MCF 10A (cell line): ENCODE data around the gene ASPHD2. TPM values are rescaled to one million over a fixed set of nuclear protein-coding genes. Genes with fewer than 3 reads are reported as not detected.

Source experiments
- BruUV-seq: library from RNA; stranded (reverse); fragments of 400-500 nt; replicated peaks from 2 replicates; lab custom pipeline; 2021; lab: Mats Ljungman, UMichigan
- CTCF ChIA-PET: fragments of 300-600 bp; sonication (Branson Sonifier 250); formaldehyde crosslinking; extraction: SDS; loops from one replicate; lab custom pipeline; 2021; ENCODE audit warnings: antibody characterized with exemption, inconsistent platforms; lab: Yijun Ruan, JAX
- POLR2A ChIA-PET: fragments of 300-600, 350-650 bp; sonication (Branson Sonifier 250); formaldehyde crosslinking; extraction: SDS; loops from one replicate; lab custom pipeline; 2020; ENCODE audit warnings: antibody characterized with exemption, inconsistent platforms; lab: Yijun Ruan, JAX
- DNase-seq: peaks from one replicate; pipeline ENCODE4 v3.0.0-alpha.2; 2018; ENCODE audit not compliant: unreplicated experiment
- H3K27ac Mint-ChIP-seq: one replicate; pipeline ENCODE4 v1.8.0; 2022; ENCODE audit warnings: mild to moderate bottlenecking, low read depth, mixed read lengths; ENCODE audit not compliant: unreplicated experiment
- H3K27me3 Mint-ChIP-seq: one replicate; pipeline ENCODE4 v1.8.0; 2022; ENCODE audit warnings: mixed read lengths; ENCODE audit not compliant: insufficient read depth, unreplicated experiment
- H3K36me3 Mint-ChIP-seq: one replicate; pipeline ENCODE4 v1.8.0; 2022; ENCODE audit warnings: mild to moderate bottlenecking, moderate library complexity, mixed read lengths; ENCODE audit not compliant: insufficient read depth, unreplicated experiment
- H3K4me1 Mint-ChIP-seq: one replicate; pipeline ENCODE4 v1.8.0; 2022; ENCODE audit warnings: mixed read lengths; ENCODE audit not compliant: insufficient read depth, unreplicated experiment
- H3K4me3 Mint-ChIP-seq: one replicate; pipeline ENCODE4 v1.8.0; 2022; ENCODE audit warnings: mild to moderate bottlenecking, moderate library complexity, mixed read lengths; ENCODE audit not compliant: unreplicated experiment
- H3K9me3 Mint-ChIP-seq: one replicate; pipeline ENCODE4 v1.8.0; 2022; ENCODE audit warnings: mixed read lengths; ENCODE audit not compliant: unreplicated experiment
- CTCF ChIP-seq: fragments of 200-600 bp; IDR thresholded peaks from one replicate; pipeline ENCODE4 v1.8.0; 2022; ENCODE audit warnings: antibody characterized with exemption, mild to moderate bottlenecking; ENCODE audit not compliant: unreplicated experiment
- intact Hi-C: fragments of 100-400 bp; cut with micrococcal nuclease; formaldehyde crosslinking; loops from 2 replicates; pipeline ENCODE4 v1.14.1; 2022
- total RNA-seq: library from RNA; stranded (reverse); gene quantifications from 2 replicates; pipeline ENCODE4 v1.2.3, GENCODE V29; 2022

Gene ASPHD2
- total RNA-seq, 1 experiment from 2014 or later: 4.8 TPM

- H3K27ac Mint-ChIP-seq: no peak overlapping the region
- no TSS peak for BruUV-seq
- no peaks in the 10 kb centered on the region for H3K9me3 Mint-ChIP-seq
- no peak for TF ChIP-seq CTCF
- DNase-seq: no peak
- H3K36me3 Mint-ChIP-seq: peaks cover 56% of the 10 kb centered on the region
- peaks cover 54% of the 10 kb centered on the region for H3K4me1 Mint-ChIP-seq
- intact Hi-C loops: no loop called here
- ChIA-PET CTCF (interaction anchor here (1.0 to 3.1 kb wide), 2 partner anchors 16 kb away, joined by 6 to 15 read pairs; no protein-coding TSS in a partner anchor), POLR2A (no interaction called here)
- H3K27me3 Mint-ChIP-seq: no peaks in the 10 kb centered on the region
- no peak overlapping the region for H3K4me3 Mint-ChIP-seq
Observed at GRCh38 chr22:26476705-26477340, 47.8 kb downstream of the ASPHD2 start.

- ChIA-PET CTCF (interaction anchor here (3.1 kb wide), 1 partner anchor 16 kb away, joined by 15 read pairs; no protein-coding TSS in a partner anchor), POLR2A (no interaction called here)
- H3K9me3 Mint-ChIP-seq: no peaks in the 10 kb centered on the region
- H3K27ac Mint-ChIP-seq: no peak overlapping the region
- no peaks in the 10 kb centered on the region for H3K27me3 Mint-ChIP-seq
- no peak overlapping the region for H3K4me3 Mint-ChIP-seq
- no peak for DNase-seq
- intact Hi-C loops: no loop called here
- TF ChIP-seq CTCF: no peak
- peaks cover 52% of the 10 kb centered on the region for H3K36me3 Mint-ChIP-seq
- BruUV-seq: no TSS peak
- peaks cover 53% of the 10 kb centered on the region for H3K4me1 Mint-ChIP-seq
Observed at GRCh38 chr22:26477341-26477731, 48.3 kb downstream of the ASPHD2 start.

- intact Hi-C loops: no loop called here
- Mint-ChIP-seq H3K27ac (no peak overlapping the region), H3K4me3 (no peak overlapping the region), H3K27me3 (no peaks in the 10 kb centered on the region), H3K4me1 (peaks cover 54% of the 10 kb centered on the region), H3K9me3 (no peaks in the 10 kb centered on the region), H3K36me3 (peaks cover 45% of the 10 kb centered on the region)
- ChIA-PET CTCF (interaction anchor here (0.5 to 3.1 kb wide), 7 partner anchors 16 to 333 kb away, joined by 3 to 15 read pairs (median 4); no protein-coding TSS in a partner anchor), POLR2A (interaction anchor here (0.6 to 1.1 kb wide), 3 partner anchors 25 to 181 kb away, joined by 3 to 4 read pairs (median 4); no protein-coding TSS in a partner anchor)
- TF ChIP-seq CTCF: no peak
- no TSS peak for BruUV-seq
- DNase-seq: no peak
Observed at GRCh38 chr22:26479043-26479791, 50.2 kb downstream of the ASPHD2 start.
